IPS-18a (cell line): ENCODE data around the gene ZBTB44.

ENCODE experiments used
- H3K27ac ChIP-seq: one replicate; pipeline ENCODE4 v1.5.1; 2013; ENCODE audit warnings: low read length
- H3K27me3 ChIP-seq: one replicate; pipeline ENCODE4 v1.6.1; 2013; ENCODE audit warnings: mild to moderate bottlenecking, low read length; ENCODE audit not compliant: control insufficient read depth, insufficient read depth
- H3K36me3 ChIP-seq: one replicate; pipeline ENCODE4 v1.6.1; 2013; ENCODE audit warnings: low read depth, low read length; ENCODE audit not compliant: control insufficient read depth
- H3K4me1 ChIP-seq: one replicate; pipeline ENCODE4 v1.6.1; 2013; ENCODE audit warnings: low read depth, low read length; ENCODE audit not compliant: control insufficient read depth
- H3K4me3 ChIP-seq: one replicate; pipeline ENCODE4 v1.5.1; 2013; ENCODE audit warnings: low read length
- H3K9ac ChIP-seq: one replicate; pipeline ENCODE4 v1.6.1; 2013; ENCODE audit warnings: mild to moderate bottlenecking, low read length, moderate library complexity
- H3K9me3 ChIP-seq: one replicate; pipeline ENCODE4 v1.6.1; 2013; ENCODE audit warnings: low read depth, low read length; ENCODE audit not compliant: control insufficient read depth

ZBTB44 gene

DNA sequence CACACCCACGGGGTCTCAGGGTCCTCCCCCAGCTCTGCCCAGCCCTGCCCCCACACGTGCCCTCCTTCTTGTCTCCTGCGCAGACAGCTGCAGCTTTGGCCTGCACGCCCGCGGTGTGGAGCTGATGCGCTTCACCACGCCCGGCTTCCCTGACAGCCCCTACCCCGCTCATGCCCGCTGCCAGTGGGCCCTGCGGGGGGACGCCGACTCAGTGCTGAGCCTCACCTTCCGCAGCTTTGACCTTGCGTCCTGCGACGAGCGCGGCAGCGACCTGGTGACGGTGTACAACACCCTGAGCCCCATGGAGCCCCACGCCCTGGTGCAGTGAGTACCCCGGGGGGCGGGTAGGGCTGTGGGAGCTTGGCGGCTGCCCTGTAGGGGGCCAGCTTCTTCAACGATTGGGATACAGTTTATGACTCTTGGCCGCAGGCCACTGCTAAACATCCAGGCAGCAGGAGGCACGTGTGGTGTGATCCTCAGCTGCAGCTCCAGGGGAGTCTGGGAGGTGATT lies 124.3 kb downstream of the ZBTB44 start:
- Histone ChIP-seq H3K9ac (no peak overlapping the region), H3K4me3 (no peak overlapping the region), H3K27me3 (no peaks in the 10 kb centered on the region), H3K36me3 (peaks cover 7% of the 10 kb centered on the region), H3K4me1 (no peaks in the 10 kb centered on the region), H3K27ac (no peak overlapping the region), H3K9me3 (no peaks in the 10 kb centered on the region)

DNA sequence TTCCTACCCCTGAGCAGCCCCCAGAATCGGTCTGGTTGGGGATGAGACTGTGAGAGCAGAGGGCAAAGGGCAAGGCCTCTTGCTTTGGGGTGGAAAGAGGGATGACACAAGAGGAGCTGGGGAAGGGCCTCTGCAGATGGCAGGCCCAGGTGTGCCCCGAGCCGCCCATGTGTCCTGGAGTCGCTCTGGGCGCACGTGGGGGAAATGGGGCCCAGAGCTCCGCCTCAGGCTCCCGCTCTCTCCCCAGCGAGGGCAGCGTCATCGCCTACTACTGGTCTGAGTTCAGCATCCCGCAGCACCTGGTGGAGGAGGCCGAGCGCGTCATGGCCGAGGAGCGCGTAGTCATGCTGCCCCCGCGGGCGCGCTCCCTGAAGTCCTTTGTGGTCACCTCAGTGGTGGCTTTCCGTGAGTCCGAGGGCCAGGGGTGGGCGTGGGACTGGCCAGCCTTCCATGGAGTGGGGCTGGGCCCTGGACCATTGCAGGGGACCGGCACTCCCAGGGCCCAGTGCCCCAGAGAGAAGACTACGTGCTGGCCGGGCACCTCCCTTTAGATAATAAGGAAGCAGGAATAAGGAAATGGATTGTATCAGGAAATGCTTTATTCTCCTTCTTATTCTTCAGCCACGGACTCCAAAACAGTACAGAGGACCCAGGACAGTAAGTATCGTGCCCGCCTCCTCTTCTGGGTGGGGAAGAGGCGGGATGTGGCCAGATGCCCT lies 125.1 kb downstream of the ZBTB44 start:
- H3K9me3 ChIP-seq, result no peaks in the 10 kb centered on the region
- no peaks in the 10 kb centered on the region for H3K27me3 ChIP-seq
- H3K9ac ChIP-seq, result no peak overlapping the region
- H3K4me1 ChIP-seq, result no peaks in the 10 kb centered on the region
- H3K4me3 ChIP-seq, result no peak overlapping the region
- H3K36me3 ChIP-seq, result peaks cover 1% of the 10 kb centered on the region
- H3K27ac ChIP-seq, result no peak overlapping the region

DNA sequence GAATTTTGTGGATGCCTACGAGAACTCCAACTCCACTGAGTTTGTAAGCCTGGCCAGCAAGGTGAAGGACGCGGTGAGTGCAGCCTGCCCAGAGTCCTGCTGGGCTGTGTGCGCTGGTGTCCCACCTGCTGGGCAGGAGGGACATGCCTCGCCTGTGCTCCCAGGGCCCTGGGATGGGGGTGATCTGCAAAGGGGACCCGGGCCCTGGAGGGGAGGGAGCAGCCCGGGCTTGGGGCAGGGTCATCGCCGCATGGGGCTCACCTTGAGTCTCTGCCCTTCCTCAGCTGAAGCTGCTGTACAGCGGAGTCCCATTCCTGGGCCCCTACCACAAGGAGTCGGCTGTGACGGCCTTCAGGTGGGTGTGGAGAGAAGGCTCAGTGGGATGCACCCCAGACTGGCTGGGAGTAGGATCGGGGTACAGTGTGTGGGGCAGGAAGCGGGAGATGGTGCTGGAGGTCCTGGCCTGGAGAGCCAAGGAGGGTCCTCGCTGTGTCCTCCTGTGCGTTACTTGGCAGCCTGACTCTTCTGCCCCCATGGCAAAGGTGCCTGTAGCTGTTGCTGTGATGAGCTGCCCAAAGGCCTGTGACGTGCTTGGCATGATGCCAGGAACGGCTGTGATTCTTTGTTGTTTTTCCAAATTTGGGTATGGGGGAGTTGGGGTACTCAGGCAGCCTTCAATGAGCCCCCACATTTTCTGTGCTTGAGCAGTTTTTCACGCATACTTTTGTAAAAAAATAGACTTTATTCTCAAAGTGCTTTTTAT lies 126.0 kb downstream of the ZBTB44 start:
- no peaks in the 10 kb centered on the region for H3K4me1 ChIP-seq
- no peaks in the 10 kb centered on the region for H3K27me3 ChIP-seq
- H3K36me3 ChIP-seq, result no peaks in the 10 kb centered on the region
- no peak overlapping the region for H3K9ac ChIP-seq
- H3K9me3 ChIP-seq, result no peaks in the 10 kb centered on the region
- H3K27ac ChIP-seq, result no peak overlapping the region
- no peak overlapping the region for H3K4me3 ChIP-seq

DNA sequence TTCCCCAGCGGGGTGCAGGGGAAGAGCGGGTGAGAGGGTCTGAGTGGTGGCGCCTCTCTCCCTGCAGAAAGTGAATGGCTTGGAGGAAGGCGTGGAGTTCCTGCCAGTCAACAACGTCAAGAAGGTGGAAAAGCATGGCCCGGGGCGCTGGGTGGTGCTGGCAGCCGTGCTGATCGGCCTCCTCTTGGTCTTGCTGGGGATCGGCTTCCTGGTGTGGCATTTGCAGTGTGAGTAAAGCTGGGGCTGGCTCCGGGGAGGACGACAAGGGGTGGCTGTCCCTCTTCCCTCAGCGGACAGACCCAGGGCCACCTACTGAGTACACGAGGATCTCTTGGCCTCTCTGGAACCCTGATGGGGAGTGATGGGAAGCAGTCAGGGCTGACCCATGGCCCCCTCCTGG lies 126.7 kb downstream of the ZBTB44 start:
- Histone ChIP-seq H3K4me3 (no peak overlapping the region), H3K36me3 (no peaks in the 10 kb centered on the region), H3K9me3 (no peaks in the 10 kb centered on the region), H3K27me3 (no peaks in the 10 kb centered on the region), H3K27ac (no peak overlapping the region), H3K9ac (no peak overlapping the region), H3K4me1 (no peaks in the 10 kb centered on the region)

DNA sequence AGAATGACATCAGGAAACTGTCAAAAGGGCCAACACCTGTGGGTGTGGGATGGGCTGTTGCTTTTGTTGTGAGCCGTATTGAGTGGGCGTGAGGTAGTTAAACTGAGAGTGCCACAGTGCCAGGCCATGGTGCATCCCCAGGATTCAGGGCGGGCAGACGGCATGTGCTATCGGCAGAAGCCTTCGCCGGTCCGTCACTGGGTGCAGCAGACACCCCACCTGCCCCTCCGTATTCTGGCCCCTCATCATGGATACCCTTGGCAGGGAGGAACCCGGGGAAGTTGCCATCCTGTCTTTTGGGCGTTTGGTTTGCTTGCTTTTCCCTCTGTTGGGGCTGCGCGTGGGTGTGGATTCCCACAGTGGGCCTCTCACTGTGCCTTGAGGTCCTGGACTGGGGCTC lies 127.6 kb downstream of the ZBTB44 start:
- no peaks in the 10 kb centered on the region for H3K27me3 ChIP-seq
- H3K9ac ChIP-seq, result no peak overlapping the region
- H3K4me3 ChIP-seq, result no peak overlapping the region
- no peaks in the 10 kb centered on the region for H3K36me3 ChIP-seq
- no peaks in the 10 kb centered on the region for H3K4me1 ChIP-seq
- H3K27ac ChIP-seq, result no peak overlapping the region
- no peaks in the 10 kb centered on the region for H3K9me3 ChIP-seq

DNA sequence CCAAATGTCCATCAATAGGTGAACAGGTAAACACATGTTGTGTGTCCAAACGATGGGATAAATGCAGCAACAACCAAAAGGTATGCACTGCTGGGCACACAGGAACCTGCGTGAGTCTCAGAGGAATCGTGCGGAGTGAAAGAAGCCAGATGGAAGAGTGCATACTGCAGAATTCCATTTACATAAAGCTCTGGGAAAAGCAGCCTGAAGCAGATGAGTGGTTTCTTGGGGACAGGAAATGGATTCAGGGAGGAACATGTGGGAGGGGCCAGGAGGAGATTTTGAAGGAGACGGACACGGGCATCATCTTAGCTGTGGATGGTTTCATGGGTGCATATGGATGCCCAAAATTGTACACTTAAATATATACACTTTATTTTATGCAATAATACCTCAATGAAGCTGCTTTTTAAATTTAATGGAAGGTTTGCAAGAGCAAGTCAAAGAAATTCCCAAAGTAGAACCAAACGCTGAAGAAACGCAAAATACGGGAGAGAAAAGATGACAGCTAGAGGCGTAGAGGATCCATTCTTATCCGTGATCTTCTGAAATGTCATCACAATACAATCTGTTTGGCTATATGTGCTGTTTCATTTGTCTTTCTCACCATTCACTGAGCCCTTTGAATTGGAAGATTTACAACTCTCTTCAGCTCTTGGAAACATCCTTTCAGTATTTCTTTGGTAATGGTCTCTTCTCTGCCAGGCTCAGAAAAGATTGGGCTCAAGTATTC lies 130.7 kb downstream of the ZBTB44 start:
- Histone ChIP-seq H3K36me3 (no peaks in the 10 kb centered on the region), H3K4me3 (no peak overlapping the region), H3K9me3 (no peaks in the 10 kb centered on the region), H3K27me3 (no peaks in the 10 kb centered on the region), H3K27ac (no peak overlapping the region), H3K4me1 (no peaks in the 10 kb centered on the region), H3K9ac (no peak overlapping the region)

DNA sequence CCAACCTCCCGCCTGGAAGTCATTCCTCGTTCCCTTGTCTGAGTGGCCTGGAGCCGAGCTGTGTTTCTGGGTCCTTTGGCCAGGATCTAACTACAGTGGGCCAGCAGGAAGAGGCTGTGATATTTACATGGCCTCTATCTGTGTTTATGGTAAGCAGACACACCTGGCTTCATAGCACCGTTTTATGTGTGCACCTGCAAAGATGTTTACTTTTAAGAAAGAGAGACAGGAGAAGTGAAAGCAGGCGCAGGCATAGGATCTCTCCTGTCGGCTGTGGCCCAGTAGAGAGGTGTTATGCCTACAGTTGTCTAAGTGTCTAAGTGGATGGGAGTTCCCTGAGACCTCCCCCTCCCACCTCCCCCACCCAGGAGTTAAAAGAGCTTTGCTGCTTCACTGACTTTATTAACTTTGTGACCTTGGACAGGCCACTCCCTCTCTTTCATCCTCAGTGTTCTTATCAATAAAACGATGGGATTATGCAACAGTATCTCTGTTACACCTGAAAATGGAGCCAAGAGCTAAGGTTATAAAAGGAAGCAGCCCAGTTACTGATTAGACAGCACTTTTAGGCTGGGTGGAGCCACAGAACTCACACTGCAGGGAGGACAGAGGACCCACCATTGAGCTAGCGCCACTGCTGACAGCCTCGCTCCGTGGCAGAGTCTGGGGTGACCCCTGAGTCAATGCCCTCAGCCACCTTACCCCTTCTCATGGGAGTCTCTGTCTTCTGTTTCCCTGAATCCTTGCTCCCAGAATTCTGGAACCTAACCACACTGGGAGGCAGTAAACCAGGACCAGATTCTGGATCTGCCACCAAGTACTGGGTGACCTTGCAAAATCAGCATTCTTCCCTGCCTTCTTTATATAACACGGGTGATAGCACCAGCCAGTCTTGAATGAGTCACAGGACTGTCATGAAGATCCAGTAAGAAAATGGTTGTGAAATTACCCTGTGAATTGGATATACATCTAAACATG lies 133.1 kb downstream of the ZBTB44 start:
- Histone ChIP-seq H3K4me3 (no peak overlapping the region), H3K27ac (no peak overlapping the region)

DNA sequence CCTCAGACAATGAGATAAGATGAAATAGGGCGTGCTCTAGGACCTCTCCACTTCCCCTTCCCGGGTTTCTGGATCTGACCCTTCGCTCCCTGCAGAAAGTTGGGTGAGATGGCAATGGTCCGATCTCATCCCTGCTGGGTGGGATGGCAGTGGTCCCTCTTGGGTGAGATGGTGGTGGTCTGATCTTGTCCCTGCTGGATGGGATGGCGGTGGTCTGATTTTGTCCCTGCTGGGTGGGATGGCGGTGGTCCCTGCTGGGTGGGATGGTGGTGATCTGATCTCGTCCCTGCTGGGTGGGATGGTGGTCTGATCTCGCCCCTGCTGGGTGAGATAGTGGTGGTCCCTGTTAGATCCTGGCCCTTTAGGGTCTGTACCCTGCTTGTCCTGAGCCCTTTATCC lies 133.8 kb downstream of the ZBTB44 start:
- no peak overlapping the region for H3K27ac ChIP-seq
- no peaks in the 10 kb centered on the region for H3K9me3 ChIP-seq
- no peaks in the 10 kb centered on the region for H3K36me3 ChIP-seq
- H3K27me3 ChIP-seq, result no peaks in the 10 kb centered on the region
- no peaks in the 10 kb centered on the region for H3K4me1 ChIP-seq
- no peak overlapping the region for H3K9ac ChIP-seq
- no peak overlapping the region for H3K4me3 ChIP-seq

More for the DNA sequence above, 133.1 kb downstream of the ZBTB44 start:
- Histone ChIP-seq H3K9me3 (no peaks in the 10 kb centered on the region), H3K4me1 (no peaks in the 10 kb centered on the region), H3K9ac (no peak overlapping the region), H3K36me3 (no peaks in the 10 kb centered on the region), H3K27me3 (no peaks in the 10 kb centered on the region)

DNA sequence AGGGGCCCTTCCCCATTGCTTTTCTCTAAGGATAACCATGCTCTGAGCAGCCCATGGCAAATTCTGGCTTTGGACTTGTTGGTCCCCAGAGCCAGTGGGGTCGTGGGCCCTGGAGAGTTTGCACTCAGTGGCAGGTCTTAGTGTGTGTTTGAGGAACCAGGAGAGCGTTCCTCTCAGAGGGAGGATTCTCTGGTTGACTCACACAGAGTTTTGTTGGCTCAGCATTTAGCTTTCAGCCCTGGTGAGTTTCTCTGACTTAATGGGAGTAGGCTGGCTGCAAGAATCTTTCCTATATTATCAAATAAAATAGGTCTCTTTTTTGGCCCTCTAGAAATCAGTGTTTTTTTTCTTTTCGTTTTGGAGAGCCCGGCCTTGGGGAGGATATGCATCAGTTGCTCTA lies 134.2 kb downstream of the ZBTB44 start:
- no peaks in the 10 kb centered on the region for H3K36me3 ChIP-seq
- no peaks in the 10 kb centered on the region for H3K27me3 ChIP-seq
- H3K27ac ChIP-seq, result no peak overlapping the region
- no peaks in the 10 kb centered on the region for H3K9me3 ChIP-seq
- no peak overlapping the region for H3K4me3 ChIP-seq
- no peak overlapping the region for H3K9ac ChIP-seq
- H3K4me1 ChIP-seq, result no peaks in the 10 kb centered on the region

DNA sequence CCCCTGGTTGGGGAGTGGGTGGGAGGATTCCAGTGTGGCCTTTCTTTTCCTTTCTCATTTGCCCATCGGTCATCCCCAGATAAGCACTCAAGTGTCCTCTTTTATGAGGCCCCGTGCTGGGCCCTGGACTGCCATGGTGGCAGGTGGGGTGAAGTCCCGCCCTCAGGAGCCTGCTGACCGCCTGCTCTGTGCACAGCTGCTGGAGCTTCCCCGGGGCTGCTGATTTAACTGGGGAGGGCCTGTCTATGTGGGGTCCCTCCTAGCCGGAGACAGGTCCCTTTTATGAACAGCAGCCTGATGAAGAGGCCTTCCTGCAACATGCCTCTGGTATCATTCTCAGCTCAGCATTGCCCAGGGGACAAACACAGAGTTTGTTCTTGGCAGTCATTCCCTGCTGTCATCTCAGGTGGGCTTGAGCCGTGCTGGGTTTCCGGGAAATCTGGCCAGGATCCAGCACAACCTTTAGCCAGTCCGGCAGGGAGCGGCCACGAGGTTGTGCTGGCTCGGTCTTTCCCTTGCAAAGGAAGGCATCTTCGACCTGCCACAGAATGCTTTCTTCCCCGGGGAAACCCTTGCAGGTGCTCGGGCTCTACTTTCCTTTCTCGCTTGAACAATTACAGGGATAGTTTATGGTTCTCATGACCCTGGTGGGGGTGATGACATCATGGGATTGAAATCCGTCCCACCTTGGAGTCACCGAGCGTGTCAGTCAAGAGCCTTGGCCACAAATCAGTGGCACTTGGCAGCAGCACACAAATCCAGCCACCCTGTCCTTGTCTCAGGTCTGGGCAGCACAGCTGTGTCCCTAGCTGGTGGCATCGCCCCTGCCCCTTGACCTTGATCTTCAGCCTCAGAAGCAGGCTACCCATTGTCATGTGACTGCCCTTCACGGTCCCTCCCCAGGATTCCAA lies 135.1 kb downstream of the ZBTB44 start:
- H3K27ac ChIP-seq, result no peak overlapping the region
- H3K4me1 ChIP-seq, result no peaks in the 10 kb centered on the region
- no peaks in the 10 kb centered on the region for H3K27me3 ChIP-seq
- H3K4me3 ChIP-seq, result no peak overlapping the region
- no peaks in the 10 kb centered on the region for H3K36me3 ChIP-seq
- H3K9me3 ChIP-seq, result no peaks in the 10 kb centered on the region
- no peak overlapping the region for H3K9ac ChIP-seq
